HL-60/S4 treated with retinoic acid at 250 ng/mL for 4 days and 3 days (cell line): ENCODE data around the gene DMXL2.
"Not testable (repeated sequence)": the region's sequence is repeated elsewhere in the genome, so short reads cannot be mapped to it uniquely, and the experiment has no call there.

Source experiments
- in situ Hi-C: fragments of 300-500 bp; cut with MboI; formaldehyde crosslinking; loops from 2 replicates; pipeline ENCODE4 v1.7.0; 2022; ENCODE audit warnings: low sequenced_read_pairs

Gene DMXL2

GRCh38 chr15:51494411-51495314 lies 127.9 kb downstream of the DMXL2 start:
- in situ Hi-C loops, result no loop called here

GRCh38 chr15:51493892-51494291 lies 128.7 kb downstream of the DMXL2 start:
- in situ Hi-C loops, result no loop called here

DNA sequence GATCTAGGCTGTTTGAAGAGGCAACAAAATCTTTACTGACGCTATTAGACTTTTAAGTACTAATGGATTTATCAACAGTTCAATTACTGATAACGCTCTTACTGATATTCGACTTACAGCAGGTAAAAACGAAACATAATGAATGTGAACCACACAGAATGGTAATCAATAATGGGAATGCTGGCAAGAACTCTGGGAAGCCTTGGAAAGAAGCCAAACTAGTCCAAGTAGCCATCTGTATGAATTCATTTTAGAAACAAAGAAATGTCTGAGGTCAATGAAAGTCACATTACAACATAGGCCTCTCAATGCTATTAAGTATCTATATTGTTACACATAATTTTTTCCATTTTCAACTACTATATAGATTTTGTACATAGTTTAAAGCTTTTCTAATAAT lies 130.0 kb downstream of the DMXL2 start:
- in situ Hi-C loops, result no loop called here

DNA sequence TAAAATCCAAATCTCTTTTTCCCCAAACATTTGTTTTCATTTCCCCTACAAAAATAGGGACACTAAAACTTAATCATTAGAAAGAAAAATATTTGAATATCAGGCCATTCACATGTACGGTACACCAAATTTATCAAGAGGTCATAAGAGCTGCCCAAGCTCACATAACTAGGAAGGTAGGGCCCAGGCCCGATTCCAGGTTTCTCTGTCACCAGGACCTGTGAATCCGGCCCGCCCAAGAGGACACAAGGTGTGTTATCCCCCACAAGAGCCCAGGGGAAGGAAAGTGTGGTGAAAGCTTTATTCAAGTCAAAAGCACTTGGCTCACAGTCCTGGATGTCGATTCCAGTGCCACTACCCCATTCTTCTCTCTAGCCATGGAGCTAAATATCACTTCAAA lies 130.6 kb downstream of the DMXL2 start:
- in situ Hi-C loops, result no loop called here

DNA sequence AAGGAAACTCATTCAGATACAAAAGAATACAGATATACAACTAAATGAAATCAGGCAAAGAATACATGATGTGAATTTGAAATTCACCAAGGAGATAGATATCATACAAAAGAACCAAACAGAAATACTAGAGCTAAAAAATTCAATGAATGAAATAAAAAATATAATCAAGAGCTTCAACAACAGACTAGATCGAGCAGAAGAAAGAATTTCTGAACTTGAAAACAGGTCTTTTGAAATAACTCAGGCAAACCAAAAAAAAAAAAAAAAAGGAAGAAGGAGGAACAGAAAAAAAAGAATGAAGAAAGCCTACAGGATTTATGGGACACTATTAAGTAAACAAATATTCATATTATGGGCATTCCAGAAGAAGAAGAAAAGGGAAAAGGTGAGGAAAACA lies 137.8 kb downstream of the DMXL2 start:
- in situ Hi-C loops, result no loop called here

DNA sequence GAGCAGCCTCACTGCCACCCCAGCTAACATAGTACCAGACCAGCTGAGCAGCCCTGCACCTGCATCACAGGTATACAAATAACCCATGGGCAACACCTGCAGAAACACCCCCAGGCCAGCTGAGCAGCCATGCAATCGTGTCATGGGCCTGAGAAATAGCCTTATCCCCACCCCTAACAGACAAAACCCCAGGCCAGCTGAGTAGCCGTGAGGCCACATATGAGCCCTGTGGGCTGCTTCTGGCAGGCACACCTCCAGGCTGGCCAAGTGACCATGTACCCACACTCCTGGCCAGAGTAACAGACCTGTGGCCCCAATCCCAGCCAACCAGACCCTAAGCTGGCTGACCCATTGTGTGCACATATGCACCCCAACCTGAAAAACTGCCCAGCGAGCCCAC lies 138.6 kb downstream of the DMXL2 start:
- in situ Hi-C loops, result no loop called here

GRCh38 chr15:51483520-51483919 lies 139.1 kb downstream of the DMXL2 start:
- in situ Hi-C loops, result no loop called here

GRCh38 chr15:51475736-51476135 lies 146.8 kb downstream of the DMXL2 start:
- in situ Hi-C loops, result no loop called here

GRCh38 chr15:51470512-51470911 lies 152.1 kb downstream of the DMXL2 start:
- in situ Hi-C loops, result no loop called here

DNA sequence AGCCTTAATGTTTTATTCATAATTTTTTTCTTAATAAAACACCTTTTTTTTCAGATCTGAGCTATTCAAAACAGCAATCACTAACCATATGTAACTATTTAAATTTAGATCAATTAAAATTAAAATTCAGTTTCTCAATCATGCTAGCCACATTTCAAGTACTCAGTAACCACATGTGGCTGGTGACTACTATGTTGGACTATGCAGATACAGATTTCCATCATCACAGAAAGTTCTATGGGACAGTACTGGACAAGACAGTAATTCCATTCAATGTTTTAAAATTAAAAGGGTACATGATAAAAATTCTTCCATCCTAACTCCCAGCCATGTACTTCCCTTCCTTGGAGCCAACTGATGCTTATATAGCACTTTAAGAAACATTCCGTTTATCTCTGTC lies 161.8 kb downstream of the DMXL2 start:
- in situ Hi-C loops, result no loop called here

DNA sequence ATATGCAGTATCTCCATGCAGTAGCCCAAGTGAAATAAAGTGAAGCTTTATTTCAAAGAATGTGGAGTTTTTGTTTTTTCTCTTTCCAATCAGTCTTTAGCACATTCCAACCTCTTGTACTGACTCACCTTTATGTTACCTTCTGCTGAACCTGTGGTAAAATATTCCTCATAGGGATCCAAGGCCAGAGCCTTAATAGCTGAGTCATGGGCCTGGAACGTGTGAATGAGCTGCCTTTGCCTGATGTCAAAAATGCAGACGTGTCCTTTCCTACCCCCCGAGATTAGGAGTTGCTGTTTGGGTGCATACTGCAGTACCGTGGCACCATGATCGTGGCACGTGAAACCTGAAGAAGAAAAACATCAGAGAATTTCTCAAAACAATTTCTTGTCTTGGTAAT lies 172.6 kb downstream of the DMXL2 start:
- in situ Hi-C loops, result no loop called here

DNA sequence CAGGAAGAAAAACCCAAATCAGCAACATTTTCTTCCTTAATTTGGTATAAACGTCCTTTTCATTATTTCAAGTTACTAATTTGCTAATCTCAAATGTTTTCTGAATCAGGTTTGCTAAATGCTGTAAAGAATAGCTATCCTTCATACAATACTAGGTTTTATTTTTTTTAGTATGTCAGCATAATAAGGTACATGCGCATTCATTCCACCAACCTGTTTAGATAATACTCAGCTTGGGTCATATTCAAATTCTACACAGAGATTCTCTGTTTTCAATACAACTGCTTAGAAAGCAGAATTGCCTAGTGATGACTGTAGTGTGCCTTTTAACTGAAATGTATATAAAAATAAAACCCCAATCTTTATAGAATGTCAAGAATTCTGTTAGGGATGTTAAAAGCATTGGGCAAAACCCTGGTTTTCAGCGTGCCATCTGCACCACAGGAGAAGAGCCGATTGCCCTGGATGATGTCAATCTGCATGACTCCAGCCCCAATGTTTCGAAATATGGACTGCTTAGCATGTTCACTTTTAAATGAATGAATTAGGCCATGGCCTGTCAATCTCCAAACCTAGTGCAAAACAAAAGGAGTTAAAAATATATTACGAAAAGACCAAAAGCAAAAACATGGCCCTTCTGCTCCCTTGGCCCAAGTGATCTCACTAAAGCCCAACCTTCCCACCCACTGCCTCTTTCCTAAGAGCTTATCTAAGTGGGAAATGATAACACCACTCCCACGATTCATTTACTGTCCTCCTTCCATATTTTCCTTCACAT lies 173.8 kb downstream of the DMXL2 start:
- in situ Hi-C loops, result no loop called here

DNA sequence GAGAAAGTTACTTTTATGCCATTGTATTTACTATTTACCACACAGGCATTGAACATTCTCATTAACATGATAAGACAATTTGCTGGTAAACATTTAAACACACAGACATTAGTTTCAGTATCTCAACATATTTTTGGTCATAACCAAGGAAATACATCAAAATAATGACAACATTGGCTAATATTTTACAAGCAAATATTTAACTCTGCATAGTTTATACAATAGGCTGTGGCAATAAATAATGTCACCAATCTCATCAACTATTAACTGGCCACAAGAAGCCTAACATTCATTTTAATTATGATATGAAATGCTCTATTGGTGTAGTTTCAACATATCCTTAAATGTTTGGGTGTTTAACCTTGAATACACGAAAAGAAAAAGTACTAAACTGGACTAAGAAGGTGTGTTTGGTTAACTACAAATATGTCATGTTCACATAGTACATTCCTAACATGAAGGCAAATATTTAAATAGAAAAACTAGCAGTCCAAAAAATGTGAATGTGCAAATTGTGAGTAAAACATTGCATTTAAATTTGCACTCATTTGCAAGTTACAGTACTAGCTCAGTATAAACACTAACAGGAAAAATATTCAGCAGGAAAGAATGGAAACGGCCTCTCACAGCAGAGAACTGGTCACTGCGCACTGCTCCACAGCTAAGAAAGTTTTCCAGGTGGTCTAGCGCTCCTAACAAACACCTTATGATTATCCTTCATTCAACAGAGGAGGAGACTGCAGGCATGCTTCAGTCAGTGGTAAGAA lies 174.5 kb downstream of the DMXL2 start:
- in situ Hi-C loops, result no loop called here

DNA sequence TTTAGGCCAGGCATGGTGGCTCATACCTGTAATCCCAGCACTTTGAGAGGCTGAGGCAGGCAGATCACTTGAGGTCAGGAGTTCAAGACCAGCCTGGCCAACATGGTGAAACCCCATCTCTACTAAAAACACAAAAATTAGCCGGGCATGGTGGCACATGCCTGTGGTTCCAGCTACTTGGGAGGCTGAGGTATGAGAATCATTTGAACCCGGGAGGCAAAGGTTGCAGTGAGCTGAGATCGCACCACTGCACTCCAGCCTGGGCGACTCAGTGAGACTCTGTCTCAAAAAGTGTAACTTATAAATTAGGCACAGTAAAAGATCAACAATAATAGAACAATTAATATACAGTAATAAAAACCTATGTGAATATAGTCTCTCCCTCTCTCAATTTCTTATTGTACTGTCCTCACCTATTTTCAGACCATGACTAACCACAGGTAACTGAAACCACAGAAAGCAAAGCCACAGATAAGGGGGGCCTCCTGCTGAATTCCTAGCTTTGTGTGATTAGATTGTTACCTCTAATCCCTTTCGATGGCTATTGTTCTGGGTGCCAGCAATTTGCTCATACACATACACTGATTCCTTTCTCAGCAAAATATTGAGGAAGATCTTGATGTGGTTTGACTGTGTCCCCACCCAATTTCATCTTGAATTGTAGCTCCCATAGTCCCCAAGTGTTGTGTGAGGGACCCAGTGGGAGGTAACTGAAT lies 176.4 kb downstream of the DMXL2 start:
- in situ Hi-C loops, result not testable (repeated sequence)

- in situ Hi-C loops, result no loop called here
These were observed 177.8 kb downstream of the DMXL2 start for GRCh38 chr15:51444807-51445206.

DNA sequence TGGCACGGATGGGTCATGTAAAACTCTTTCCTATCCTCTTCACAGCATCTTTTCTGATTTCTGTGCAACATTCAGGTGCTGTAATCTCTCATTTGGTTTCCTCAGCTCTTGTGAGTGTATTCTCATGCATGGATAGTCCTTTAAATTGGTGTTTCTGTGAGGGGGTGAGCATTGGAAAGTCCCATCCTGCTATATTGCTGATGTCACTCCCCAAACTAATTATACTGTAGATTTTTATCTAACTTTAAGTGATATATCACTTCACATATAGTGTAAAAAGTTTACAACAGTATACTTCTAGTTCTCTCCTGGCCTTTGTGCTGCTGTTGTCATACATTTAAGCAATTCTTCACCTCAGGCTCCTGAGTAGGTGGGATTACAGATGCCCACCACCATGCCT lies 178.5 kb downstream of the DMXL2 start:
- in situ Hi-C loops, result no loop called here

- in situ Hi-C loops, result no loop called here
These were observed 179.2 kb downstream of the DMXL2 start for GRCh38 chr15:51443282-51443914.

DNA sequence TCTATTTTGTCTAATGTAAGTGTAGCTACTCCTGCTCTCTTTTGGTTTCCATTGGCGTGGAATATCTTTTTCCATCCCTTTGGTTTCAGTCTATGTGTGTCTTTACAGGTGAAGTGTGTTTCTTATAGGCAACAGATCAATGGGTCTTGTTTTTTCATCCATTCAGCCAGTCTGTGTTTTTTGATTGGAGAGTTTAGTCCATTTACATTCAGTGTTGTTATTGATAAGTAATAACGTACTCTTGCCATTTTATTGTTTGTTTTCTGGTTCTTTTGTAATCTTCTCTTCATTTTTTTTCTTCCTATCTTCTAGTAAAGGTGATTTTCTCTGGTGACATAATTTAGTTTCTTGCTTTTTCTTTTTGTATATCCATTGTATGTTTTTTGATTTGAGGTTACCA lies 184.0 kb downstream of the DMXL2 start:
- in situ Hi-C loops, result no loop called here

DNA sequence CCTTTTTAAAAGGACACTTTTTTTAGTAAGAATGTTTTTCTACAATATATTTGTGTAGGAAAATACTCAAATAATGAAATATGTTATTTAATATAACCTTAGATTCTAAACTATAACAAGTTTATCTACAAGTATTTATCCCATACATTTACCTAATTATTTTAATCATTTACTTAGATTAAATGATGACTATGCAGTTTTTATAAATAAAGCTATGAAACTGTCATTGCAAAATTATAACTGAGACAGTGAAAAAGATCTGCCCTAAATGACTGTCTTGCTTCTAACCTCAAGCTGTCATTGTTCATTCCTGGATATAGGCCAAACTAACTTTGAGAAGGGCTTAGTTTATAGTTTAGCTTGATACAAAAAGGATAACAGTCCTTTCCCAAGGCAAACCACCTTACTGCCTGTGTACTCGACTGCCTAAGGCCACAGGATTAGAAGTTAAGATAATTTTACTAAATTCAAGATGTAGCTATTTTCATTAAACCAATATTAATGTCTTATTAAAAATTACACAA lies 197.0 kb downstream of the DMXL2 start:
- in situ Hi-C loops, result no loop called here

- in situ Hi-C loops, result no loop called here
These were observed 197.8 kb downstream of the DMXL2 start for GRCh38 chr15:51424780-51425179.
